HL-60/S4 treated with phorbol 12-myristate 13-acetate at 8.2 ng/mL for 4 days and 3 days (cell line): ENCODE results near the gene UBXN2A.

Source experiments
- in situ Hi-C: fragments of 300-500 bp; cut with MboI; formaldehyde crosslinking; loops from 2 replicates; pipeline ENCODE4 v1.15.0; 2022; ENCODE audit warnings: low sequenced_read_pairs

The UBXN2A gene

GRCh38 chr2:23939987-23940717, at the start of gene UBXN2A:
TSS of gene UBXN2A (plus strand) at chr2:23940463. CDS start at chr2:23958315, 17,852 bp downstream.
- in situ Hi-C loops, result no loop called here

GRCh38 chr2:23900133-23900532, 40.1 kb upstream of the UBXN2A start:
- in situ Hi-C loops, result no loop called here

GRCh38 chr2:23900541-23901322, 39.5 kb upstream of the UBXN2A start:
- in situ Hi-C loops, result no loop called here

GRCh38 chr2:23901966-23902846, 38.1 kb upstream of the UBXN2A start:
- in situ Hi-C loops, result no loop called here

- in situ Hi-C loops, result no loop called here
These were observed 37.2 kb upstream of the UBXN2A start for GRCh38 chr2:23903034-23903433.

GRCh38 chr2:23904215-23904614, 36.0 kb upstream of the UBXN2A start:
- in situ Hi-C loops, result no loop called here

- in situ Hi-C loops, result no loop called here
These were observed 35.6 kb upstream of the UBXN2A start for GRCh38 chr2:23904692-23905091.

GRCh38 chr2:23905155-23905554, 35.1 kb upstream of the UBXN2A start:
- in situ Hi-C loops, result no loop called here

- in situ Hi-C loops, result no loop called here
These were observed 28.2 kb upstream of the UBXN2A start for GRCh38 chr2:23912054-23912453.

GRCh38 chr2:23915327-23915726, 24.9 kb upstream of the UBXN2A start:
- in situ Hi-C loops, result no loop called here

- in situ Hi-C loops, result no loop called here
These were observed 23.4 kb upstream of the UBXN2A start for GRCh38 chr2:23916727-23917405.

GRCh38 chr2:23918837-23919489, 21.3 kb upstream of the UBXN2A start:
- in situ Hi-C loops, result no loop called here

- in situ Hi-C loops, result no loop called here
These were observed 15.5 kb upstream of the UBXN2A start for GRCh38 chr2:23924589-23925359.

GRCh38 chr2:23925702-23926289, 14.5 kb upstream of the UBXN2A start:
- in situ Hi-C loops, result no loop called here

- in situ Hi-C loops, result no loop called here
These were observed 13.9 kb upstream of the UBXN2A start for GRCh38 chr2:23926290-23926749.

GRCh38 chr2:23926750-23927571, 13.3 kb upstream of the UBXN2A start, which contains the start of gene ATAD2B:
TSS of gene ATAD2B (minus strand) at chr2:23927123. CDS start at chr2:23926770, 353 bp downstream.
- in situ Hi-C loops, result no loop called here

GRCh38 chr2:23934259-23934658, 6.0 kb upstream of the UBXN2A start:
- in situ Hi-C loops, result no loop called here
